ENCODE data around the gene GLYR1. TPM values are rescaled to one million over a fixed set of nuclear protein-coding genes. Genes with fewer than 3 reads are reported as not detected.

The GLYR1 gene
- total and polyA plus RNA-seq, 4 donors, result 36.2 to 88.1 (median 70.2) TPM

DNA sequence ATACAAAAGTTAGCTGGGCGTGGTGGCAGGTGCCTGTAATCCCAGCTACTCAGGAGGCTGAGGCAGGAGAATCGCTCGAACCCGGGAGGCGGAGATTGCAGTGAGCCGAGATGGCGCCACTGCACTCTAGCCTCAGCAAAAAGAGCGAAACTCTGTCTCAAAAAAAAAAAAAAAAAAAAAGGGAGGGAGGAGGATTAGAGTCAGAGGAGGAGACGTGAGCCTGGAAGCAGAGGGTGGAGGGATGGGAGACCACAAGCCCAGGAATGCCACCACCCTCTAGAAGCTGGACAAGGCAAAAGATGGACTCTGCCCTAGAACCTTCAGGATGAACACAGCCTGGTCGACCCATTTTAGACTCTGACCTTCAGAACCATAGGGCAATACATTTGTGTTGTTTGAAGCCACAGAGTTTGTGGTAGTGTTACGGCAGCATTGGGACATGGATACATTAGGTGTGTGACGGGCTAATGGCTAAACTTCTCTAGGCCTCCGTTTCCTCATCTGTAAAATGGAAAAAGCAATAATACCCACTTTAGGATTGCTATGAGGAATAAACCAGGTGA is 54.1 kb downstream of the GLYR1 start:
- no peaks in the 10 kb centered on the region for H3K9me3 ChIP-seq (ENCODE audit: control insufficient read depth in 4 of 4, insufficient read depth in 3 of 4, low read length in 3 of 4)
- H3K36me3 ChIP-seq (ENCODE audit: control insufficient read depth in 4 of 4, insufficient read depth in 4 of 4, low read length in 4 of 4), result peaks cover 0 to 12% (median 5%) of the 10 kb centered on the region in 4 donors
- no peak overlapping the region for H3K9ac ChIP-seq (ENCODE audit: insufficient read depth in 1 of 2, low read length in 2 of 2)
- H3K27ac ChIP-seq (ENCODE audit: low read depth in 1 of 2, low read length in 1 of 2), result no peak overlapping the region
- no peaks in the 10 kb centered on the region for H3K27me3 ChIP-seq (ENCODE audit: control insufficient read depth in 3 of 3, insufficient read depth in 3 of 3, low read length in 2 of 3)
- H3K4me1 ChIP-seq (ENCODE audit: control insufficient read depth in 5 of 5, insufficient read depth in 5 of 5, low read length in 5 of 5), result no peaks in the 10 kb centered on the region
- TF ChIP-seq CTCF (IDR thresholded peaks at IDR 0.05; ENCODE audit: control extremely low read depth, extremely low read depth), result no peak
- WGBS, 2 donors, result 80 to 86% methylated on average over 13 of the region's 13 CpGs
- no peak for ATAC-seq (ENCODE audit: insufficient read depth, low FRiP score)
- H3K4me3 ChIP-seq, result no peak overlapping the region
- no peak for DNase-seq

- no peak for DNase-seq
- peaks cover 0 to 1% (median 0%) of the 10 kb centered on the region in 4 donors for H3K36me3 ChIP-seq (ENCODE audit: control insufficient read depth in 4 of 4, insufficient read depth in 4 of 4, low read length in 4 of 4)
- no peak overlapping the region for H3K4me3 ChIP-seq
- 59 to 75% methylated on average over 10 of the region's 10 CpGs for WGBS, 2 donors
- no peaks in the 10 kb centered on the region for H3K27me3 ChIP-seq (ENCODE audit: control insufficient read depth in 3 of 3, insufficient read depth in 3 of 3, low read length in 2 of 3)
- H3K4me1 ChIP-seq (ENCODE audit: control insufficient read depth in 5 of 5, insufficient read depth in 5 of 5, low read length in 5 of 5), result no peaks in the 10 kb centered on the region
- no peak overlapping the region for H3K9ac ChIP-seq (ENCODE audit: insufficient read depth in 1 of 2, low read length in 2 of 2)
- ATAC-seq (ENCODE audit: insufficient read depth, low FRiP score), result no peak
- TF ChIP-seq CTCF (IDR thresholded peaks at IDR 0.05; ENCODE audit: control extremely low read depth, extremely low read depth), result no peak
- no peaks in the 10 kb centered on the region for H3K9me3 ChIP-seq (ENCODE audit: control insufficient read depth in 4 of 4, insufficient read depth in 3 of 4, low read length in 3 of 4)
- H3K27ac ChIP-seq (ENCODE audit: low read depth in 1 of 2, low read length in 1 of 2), result no peak overlapping the region
Measured at GRCh38 chr16:4790871-4791270, 56.2 kb downstream of the GLYR1 start.

- Histone ChIP-seq H3K9ac (ENCODE audit: insufficient read depth in 1 of 2, low read length in 2 of 2) (no peak overlapping the region), H3K4me3 (no peak overlapping the region), H3K27ac (ENCODE audit: low read depth in 1 of 2, low read length in 1 of 2) (no peak overlapping the region), H3K4me1 (ENCODE audit: control insufficient read depth in 5 of 5, insufficient read depth in 5 of 5, low read length in 5 of 5) (no peaks in the 10 kb centered on the region), H3K36me3 (ENCODE audit: control insufficient read depth in 4 of 4, insufficient read depth in 4 of 4, low read length in 4 of 4) (no peaks in the 10 kb centered on the region), H3K9me3 (ENCODE audit: control insufficient read depth in 4 of 4, insufficient read depth in 3 of 4, low read length in 3 of 4) (no peaks in the 10 kb centered on the region), H3K27me3 (ENCODE audit: control insufficient read depth in 3 of 3, insufficient read depth in 3 of 3, low read length in 2 of 3) (no peaks in the 10 kb centered on the region)
- WGBS, 2 donors, result 78 to 83% methylated on average over 10 of the region's 10 CpGs
- TF ChIP-seq CTCF (IDR thresholded peaks at IDR 0.05; ENCODE audit: control extremely low read depth, extremely low read depth), result no peak
- DNase-seq (no peak), ATAC-seq (ENCODE audit: insufficient read depth, low FRiP score) (no peak)
Measured at GRCh38 chr16:4790261-4790660, 56.8 kb downstream of the GLYR1 start.

DNA sequence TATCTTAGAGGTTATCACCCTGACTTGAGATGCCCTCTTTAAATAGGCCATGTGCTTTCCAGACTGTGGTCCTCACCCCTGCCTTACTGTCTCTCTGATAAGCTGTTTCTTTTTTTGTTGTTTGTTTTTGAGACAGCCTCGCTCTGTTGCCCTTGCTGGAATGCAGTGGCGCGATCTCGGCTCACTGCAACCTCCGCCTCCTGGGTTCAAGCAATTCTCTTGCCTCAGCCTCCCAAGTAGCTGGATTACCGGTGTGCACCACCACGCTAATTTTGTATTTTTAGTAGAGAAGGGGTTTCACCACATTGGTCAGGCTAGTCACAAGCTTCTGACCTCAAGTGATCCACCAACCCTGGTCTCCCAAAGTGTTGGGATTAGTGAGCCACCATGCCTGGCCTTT is 58.2 kb downstream of the GLYR1 start:
- Histone ChIP-seq H3K36me3 (ENCODE audit: control insufficient read depth in 4 of 4, insufficient read depth in 4 of 4, low read length in 4 of 4) (no peaks in the 10 kb centered on the region), H3K9me3 (ENCODE audit: control insufficient read depth in 4 of 4, insufficient read depth in 3 of 4, low read length in 3 of 4) (no peaks in the 10 kb centered on the region), H3K27me3 (ENCODE audit: control insufficient read depth in 3 of 3, insufficient read depth in 3 of 3, low read length in 2 of 3) (no peaks in the 10 kb centered on the region), H3K4me3 (no peak overlapping the region), H3K4me1 (ENCODE audit: control insufficient read depth in 5 of 5, insufficient read depth in 5 of 5, low read length in 5 of 5) (no peaks in the 10 kb centered on the region), H3K27ac (ENCODE audit: low read depth in 1 of 2, low read length in 1 of 2) (no peak overlapping the region), H3K9ac (ENCODE audit: insufficient read depth in 1 of 2, low read length in 2 of 2) (no peak overlapping the region)
- ATAC-seq (ENCODE audit: insufficient read depth, low FRiP score) (no peak), DNase-seq (no peak)
- TF ChIP-seq CTCF (IDR thresholded peaks at IDR 0.05; ENCODE audit: control extremely low read depth, extremely low read depth), result no peak
- 81 to 91% methylated on average over 7 of the region's 7 CpGs for WGBS, 2 donors

All from lung (tissue), 12 donors.